ENCODE results near the gene ZNF823. TPM values are rescaled to one million over a fixed set of nuclear protein-coding genes. Genes with fewer than 3 reads are reported as not detected.

The ZNF823 gene
- total and polyA plus RNA-seq, 2 of the 4 experiments (the other 2 are of a cell fraction): 2.2 to 9.3 TPM

- in situ Hi-C loops (cut with MboI; ENCODE audit: low sequenced_read_pairs): no loop called here
- peaks cover 2% of the 10 kb centered on the region; the same call in 1 of the 2 replicates for H3K4me1 ChIP-seq (ENCODE audit: control insufficient read depth, insufficient read depth, low read length)
- intact Hi-C loops (cut with micrococcal nuclease): no loop called here
- TF ChIP-seq CEBPB (IDR thresholded peaks at IDR 0.05; ENCODE audit: low read depth, low read length) (peak; percentile 93), RFX5 (IDR thresholded peaks at IDR 0.05; ENCODE audit: low read depth, low read length) (no peak), SMC3 (IDR thresholded peaks at IDR 0.05; ENCODE audit: low read depth, low read length) (no peak), MAZ (IDR thresholded peaks at IDR 0.05; ENCODE audit: borderline replicate concordance, low read depth, low read length) (no peak), MXI1 (IDR thresholded peaks at IDR 0.05; ENCODE audit: borderline replicate concordance, low read depth, low read length) (no peak), BHLHE40 (IDR thresholded peaks at IDR 0.05; ENCODE audit: low read depth, low read length) (no peak), CTCF (conservative IDR thresholded peaks at IDR 0.05; ENCODE audit: low read depth, low read length) (0 out of 2 replicates have a peak, but pooled peaks have one; percentile 3), NFE2L2 (IDR thresholded peaks at IDR 0.05; ENCODE audit: low read depth, low read length) (no peak)
- TF ChIP-seq, protein P1, sequence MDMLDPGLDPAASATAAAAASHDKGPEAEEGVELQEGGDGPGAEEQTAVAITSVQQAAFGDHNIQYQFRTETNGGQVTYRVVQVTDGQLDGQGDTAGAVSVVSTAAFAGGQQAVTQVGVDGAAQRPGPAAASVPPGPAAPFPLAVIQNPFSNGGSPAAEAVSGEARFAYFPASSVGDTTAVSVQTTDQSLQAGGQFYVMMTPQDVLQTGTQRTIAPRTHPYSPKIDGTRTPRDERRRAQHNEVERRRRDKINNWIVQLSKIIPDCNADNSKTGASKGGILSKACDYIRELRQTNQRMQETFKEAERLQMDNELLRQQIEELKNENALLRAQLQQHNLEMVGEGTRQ (IDR thresholded peaks at IDR 0.05; ENCODE audit: low read depth, low read length): no peak
- no peak overlapping the region for H4K91ac ChIP-seq (ENCODE audit: insufficient read depth, low read depth, low read length)
- no peak overlapping the region for H3K14ac ChIP-seq (replicated peaks; ENCODE audit: low read depth, low read length)
- H4K8ac ChIP-seq (ENCODE audit: low read depth in 2 of 2, low read length in 2 of 2): 0 out of 4 replicates have a peak overlapping the region, but pooled peaks of 1 of the 2 experiments have one; percentile 17
- H2AFZ ChIP-seq (replicated peaks; ENCODE audit: low read length, poor library complexity): peak overlapping the region; percentile 94
- H3K27ac ChIP-seq (ENCODE audit: insufficient read depth, low read length): no peak overlapping the region; the same call in 1 of the 2 replicates
- H2BK5ac ChIP-seq (ENCODE audit: low read depth, low read length, poor library complexity, severe bottlenecking): no peak overlapping the region
- no peak overlapping the region; the same call in none of the 2 replicates for H3K23ac ChIP-seq (ENCODE audit: low read depth, low read length)
- no peak overlapping the region for H2BK120ac ChIP-seq (ENCODE audit: low read depth, low read length)
- H2BK20ac ChIP-seq (ENCODE audit: low read depth, low read length): no peak overlapping the region
- no peaks in the 10 kb centered on the region for H4K20me1 ChIP-seq (ENCODE audit: insufficient read depth, low read length)
- ATAC-seq (ENCODE audit: low read depth) (peak; percentile 28), DNase-seq (peak; percentile 75)
- dilution Hi-C loops (cut with HindIII; ENCODE audit: low sequenced_read_pairs, unreplicated experiment): no loop called here
- H2AK5ac ChIP-seq (ENCODE audit: low read depth, low read length): no peak overlapping the region
- no peak overlapping the region for H4K5ac ChIP-seq (ENCODE audit: low read depth, low read length)
- H3K18ac ChIP-seq (ENCODE audit: low read depth, low read length): no peak overlapping the region
- no peaks in the 10 kb centered on the region for H3K9me3 ChIP-seq (ENCODE audit: control insufficient read depth, insufficient read depth, low read length)
- peak overlapping the region; percentile 85 for H3K4me3 ChIP-seq (ENCODE audit: insufficient read depth, low read depth, low read length)
- H3K4me2 ChIP-seq (ENCODE audit: low read depth, low read length): peak overlapping the region; percentile 78
- no TSS peak for BruUV-seq (replicated peaks)
- 0 out of 4 replicates have a peak, but pooled peaks cover 0 to 6% of the 10 kb centered on the region in 2 experiments for H3K79me1 ChIP-seq (ENCODE audit: low read depth in 1 of 2, low read length in 2 of 2)
- no peak overlapping the region for H3K56ac ChIP-seq (ENCODE audit: extremely low read depth, insufficient read depth, low read length)
- no peak overlapping the region for H3K9ac ChIP-seq (ENCODE audit: low read depth, low read length)
- H3K36me3 ChIP-seq (ENCODE audit: control insufficient read depth, insufficient read depth, low read length): no peaks in the 10 kb centered on the region
- H3K9me1 ChIP-seq (ENCODE audit: insufficient read depth, low read length): peaks cover 3% of the 10 kb centered on the region; the same call in 1 of the 2 replicates
- H2BK15ac ChIP-seq (ENCODE audit: low read depth, low read length): no peak overlapping the region
- CTCF ChIA-PET: interaction anchor here (1.1 kb wide), 1 partner anchor 10 kb away, joined by 3 read pairs; no protein-coding TSS in a partner anchor
- POLR2A ChIA-PET (ENCODE audit: unreplicated experiment): interaction anchor here (0.6 kb wide), 1 partner anchor 135 kb away, joined by 3 read pairs; the partner anchor contains the start of gene ELOF1
- H3K27me3 ChIP-seq (ENCODE audit: control insufficient read depth, insufficient read depth, low read length): no peaks in the 10 kb centered on the region
- H2AK9ac ChIP-seq (replicated peaks; ENCODE audit: low read depth, low read length, poor library complexity): no peak overlapping the region
- 0% methylated on average over 6 of the region's 16 CpGs; no CpG with 5 or more reads in 1 of the 2 experiments for WGBS, 2 experiments (ENCODE audit: extremely low coverage in 2 of 2, insufficient read length in 1 of 2)
- H3K4ac ChIP-seq (ENCODE audit: low read depth, low read length): no peak overlapping the region
Observed at GRCh38 chr19:11693505-11694499, 44.9 kb downstream of the ZNF823 start.
